ENCODE results near the gene PIGL.

- TF ChIP-seq POLR2A (IDR thresholded peaks at IDR 0.05) (no peak), CTCF (IDR thresholded peaks at IDR 0.05) (no peak)
Observed at GRCh38 chr17:16243801-16244567, 27.0 kb downstream of the PIGL start.

All from breast epithelium (tissue), 3 donors.